Measurements from ENCODE around the gene ANLN.
A peak's percentile ranks its signal among the peaks of the same experiment; 100 is the strongest.
"Not testable (repeated sequence)": the region's sequence is repeated elsewhere in the genome, so short reads cannot be mapped to it uniquely, and the experiment has no call there.

Gene ANLN

DNA sequence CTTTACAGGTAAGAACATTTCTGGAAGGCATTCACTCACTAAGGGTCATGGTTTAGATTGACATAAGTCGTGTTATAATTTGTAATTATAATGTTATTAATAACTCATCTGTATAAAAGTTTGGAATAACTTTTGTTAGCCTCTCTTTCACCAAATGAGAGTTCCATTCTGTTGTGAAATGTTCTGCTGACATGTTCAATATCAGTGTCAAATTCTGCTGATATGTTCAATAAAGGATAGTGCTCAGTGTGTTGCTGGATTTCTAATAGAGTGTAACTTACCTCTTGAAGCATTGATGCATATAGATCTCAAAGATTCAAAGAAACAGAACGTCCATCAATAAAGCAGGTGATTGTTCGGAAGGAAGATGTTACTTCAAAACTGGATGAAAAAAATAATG lies 30.6 kb downstream of the ANLN start:
- DNase-seq: no peak

DNA sequence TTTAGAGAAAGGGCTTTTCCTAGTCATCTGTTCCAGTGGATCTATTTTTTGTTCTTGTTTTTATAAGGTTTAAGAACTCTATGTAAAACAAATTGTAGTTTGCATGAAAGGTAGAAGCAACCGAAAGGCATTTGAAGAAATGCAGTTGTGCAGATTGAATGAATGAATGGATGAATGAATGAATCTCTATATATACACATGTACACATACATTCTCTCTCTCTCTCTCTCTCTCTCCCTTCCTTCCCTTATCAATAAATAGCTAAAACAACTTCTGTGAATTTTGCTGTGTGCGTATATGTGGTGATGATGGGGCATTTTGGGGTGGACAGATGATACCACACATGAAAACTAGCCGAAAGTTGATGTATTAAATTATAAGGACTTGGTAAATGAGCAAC lies 32.4 kb downstream of the ANLN start:
- no peak for DNase-seq

DNA sequence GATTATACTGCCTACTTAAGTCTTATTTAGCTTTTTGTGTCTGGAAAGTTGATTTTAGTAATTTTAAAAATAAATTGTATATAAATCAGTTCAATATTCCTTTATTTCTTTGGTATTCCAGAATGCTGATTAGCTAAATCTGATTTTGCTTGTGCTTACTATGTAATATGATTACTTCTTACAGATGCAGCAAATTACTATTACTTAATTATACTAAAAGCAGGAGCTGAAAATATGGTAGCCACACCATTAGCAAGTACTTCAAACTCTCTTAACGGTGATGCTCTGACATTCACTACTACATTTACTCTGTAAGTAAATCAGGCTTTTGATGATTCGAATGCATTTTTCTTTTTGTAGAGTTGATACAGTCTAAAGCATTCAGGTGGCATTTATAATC lies 34.0 kb downstream of the ANLN start:
- no peak for DNase-seq

DNA sequence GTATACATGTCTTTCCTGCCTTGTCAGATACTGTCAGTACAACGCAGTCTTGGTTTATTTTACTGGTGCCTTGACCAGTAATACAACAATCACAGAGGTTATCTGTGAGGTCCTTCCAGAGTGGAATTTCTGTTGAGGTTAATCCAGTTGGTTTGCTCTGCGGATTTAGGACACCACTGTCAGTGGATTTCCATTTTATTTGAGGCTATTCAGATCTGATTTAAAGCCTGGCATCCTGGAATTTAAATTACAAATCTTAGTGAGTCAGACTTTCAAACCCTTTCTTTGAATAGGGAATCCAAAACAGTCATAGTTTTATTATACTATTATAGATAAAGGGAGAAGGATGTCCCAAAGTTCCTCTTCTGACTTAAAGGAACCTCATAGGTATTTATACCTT lies 40.5 kb downstream of the ANLN start:
- DNase-seq: no peak

DNA sequence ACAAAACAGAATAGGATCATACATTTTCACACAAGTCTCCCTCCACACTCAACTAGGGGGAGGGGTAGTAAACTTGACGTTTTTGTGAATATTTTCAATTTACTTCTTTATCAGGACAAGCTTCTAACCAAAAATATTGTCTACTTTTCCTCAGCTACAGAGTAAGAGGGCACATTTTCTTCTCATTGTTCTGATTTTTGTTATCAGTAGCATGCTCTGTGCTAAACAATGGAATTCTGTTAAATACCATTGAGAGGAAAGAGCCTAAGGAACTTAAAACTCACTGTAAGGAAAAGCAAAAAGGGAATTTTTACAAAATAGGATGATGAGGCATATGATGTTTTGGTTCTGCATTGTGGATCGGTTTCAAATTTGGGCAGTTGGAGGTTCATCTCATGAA lies 41.2 kb downstream of the ANLN start:
- no peak for DNase-seq

DNA sequence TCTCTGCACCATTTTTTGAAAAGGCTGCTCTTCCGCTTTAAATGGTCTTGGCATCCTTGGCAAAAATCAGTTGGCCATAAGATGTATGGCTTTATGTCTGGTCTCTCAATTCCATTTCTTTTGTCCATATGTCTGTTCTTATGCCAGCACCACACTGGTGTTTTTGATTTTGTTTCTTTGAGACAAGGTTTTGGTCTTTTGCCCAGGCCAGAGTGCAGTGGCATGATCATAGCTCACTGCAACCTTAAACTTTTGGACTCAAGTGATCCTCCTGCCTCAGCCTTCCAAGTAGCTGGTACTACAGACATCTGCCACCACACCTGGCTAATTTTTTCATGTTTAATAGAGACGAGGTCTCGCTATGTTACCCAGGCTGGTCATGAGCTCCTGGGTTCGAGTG lies 48.5 kb downstream of the ANLN start:
- no peak for DNase-seq

DNA sequence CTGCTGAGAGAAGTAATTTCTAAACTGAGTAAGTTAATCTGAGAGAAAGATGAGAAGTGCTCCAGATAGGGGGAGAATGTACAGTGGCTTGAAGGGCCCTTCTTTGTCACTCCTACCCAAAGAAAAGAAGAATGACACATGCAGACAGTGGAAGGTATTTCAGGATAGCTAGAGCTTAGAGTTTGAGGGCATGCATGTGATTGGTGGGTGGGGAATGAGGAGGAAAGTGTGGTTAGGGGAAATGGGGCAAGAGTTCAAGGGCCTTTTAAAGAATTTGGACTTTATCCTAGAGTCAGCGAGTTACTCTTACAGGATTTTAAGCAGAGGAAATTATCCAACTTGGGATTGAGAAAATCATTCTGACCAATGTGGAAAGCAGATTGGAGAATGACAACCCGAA lies 50.0 kb downstream of the ANLN start:
- no peak for DNase-seq

DNA sequence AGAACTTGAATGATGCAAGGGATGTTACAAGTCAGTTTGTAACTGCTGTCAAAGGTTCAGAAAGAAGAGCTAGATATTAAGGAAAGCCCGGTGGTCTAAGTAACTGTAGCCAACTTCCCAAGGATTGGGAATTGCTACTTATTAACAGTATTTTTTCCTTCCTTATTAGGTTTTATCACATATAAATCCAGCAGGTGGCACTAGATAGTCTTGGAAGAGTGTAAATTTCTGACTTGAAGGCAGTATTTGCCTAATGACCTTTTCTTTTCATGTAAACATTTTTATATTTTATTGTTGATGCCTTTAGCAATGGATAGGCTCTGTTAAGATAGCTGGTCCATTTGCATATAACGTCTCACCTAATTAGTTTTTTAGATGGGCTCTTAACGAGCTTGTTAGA lies 51.2 kb downstream of the ANLN start:
- peak; percentile 14 for DNase-seq

DNA sequence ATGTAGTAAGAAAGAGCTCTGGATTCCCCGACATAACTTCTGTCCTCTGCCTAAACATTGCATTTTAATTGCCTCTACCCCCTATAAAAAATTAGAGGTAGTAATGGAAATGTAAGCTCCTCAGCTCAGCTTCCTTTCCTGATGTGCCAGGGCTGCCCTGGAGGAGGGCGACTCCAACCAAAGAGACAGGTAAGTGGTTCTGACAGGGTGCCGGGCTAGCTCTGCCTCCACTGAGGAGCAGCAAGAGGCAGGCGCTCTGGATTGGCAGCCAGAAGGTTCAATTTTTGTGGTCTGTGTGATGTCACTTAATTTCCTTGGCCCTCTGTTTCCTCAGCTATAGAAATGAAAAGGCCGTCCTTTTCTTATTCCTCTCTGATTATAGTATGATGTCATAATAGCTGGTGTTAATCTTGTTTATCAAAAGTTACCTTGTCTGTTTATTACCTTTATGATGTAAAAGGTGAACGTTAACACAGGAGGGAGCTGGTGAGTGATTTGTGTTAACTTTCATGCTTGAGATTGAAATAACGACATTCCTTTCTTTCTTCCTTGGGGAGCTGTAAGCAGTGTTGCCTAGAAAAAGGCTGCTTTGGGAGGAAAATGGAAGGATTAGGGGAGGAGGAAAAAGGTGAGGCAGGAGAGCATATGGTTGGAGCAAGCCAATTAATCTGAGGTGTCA lies 51.8 kb downstream of the ANLN start:
- no peak for DNase-seq

DNA sequence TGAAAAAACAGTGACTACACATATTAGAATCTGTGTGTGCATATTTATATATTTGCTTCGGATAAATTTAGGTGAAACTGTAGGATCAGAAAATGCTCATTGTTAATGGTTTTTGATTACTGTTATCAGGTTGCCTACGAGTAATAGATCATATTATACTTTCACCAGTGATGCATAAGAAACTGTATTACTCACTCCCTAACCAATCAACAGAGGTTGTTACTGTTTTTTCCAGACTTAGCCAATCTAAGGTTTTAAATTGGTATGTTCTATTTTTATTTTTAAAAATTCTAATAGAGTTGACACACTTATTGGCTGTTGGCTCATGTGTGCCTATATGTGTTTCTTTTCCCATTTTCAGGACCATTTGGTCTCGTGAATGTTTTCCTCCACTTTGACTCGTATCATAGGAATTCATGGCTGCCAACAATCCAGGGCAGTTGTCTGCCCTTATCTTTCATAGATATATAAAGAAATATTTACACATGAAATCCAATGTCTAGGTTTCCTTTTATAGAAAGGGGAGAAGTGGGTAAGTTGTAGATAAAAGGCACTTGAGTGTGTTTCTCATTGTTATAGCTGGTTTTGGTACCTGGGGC lies 59.2 kb downstream of the ANLN start:
- no peak for DNase-seq

DNA sequence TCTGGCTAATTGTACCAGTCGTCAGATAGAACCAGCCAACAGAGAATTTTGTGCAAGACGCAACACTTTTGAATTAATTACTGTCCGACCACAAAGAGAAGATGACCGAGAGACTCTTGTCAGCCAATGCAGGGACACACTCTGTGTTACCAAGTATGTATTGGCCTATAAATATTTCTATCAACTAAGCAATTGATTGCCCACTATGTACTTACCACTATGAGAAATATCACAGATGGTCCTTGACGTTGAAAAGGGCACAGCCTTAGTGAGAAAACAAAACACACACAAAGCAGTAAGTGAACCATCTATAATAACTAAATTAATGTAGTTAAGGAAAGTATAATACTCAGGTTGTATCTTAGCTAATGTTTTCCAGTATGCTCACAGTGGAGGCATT lies 60.0 kb downstream of the ANLN start:
- no peak for DNase-seq

DNA sequence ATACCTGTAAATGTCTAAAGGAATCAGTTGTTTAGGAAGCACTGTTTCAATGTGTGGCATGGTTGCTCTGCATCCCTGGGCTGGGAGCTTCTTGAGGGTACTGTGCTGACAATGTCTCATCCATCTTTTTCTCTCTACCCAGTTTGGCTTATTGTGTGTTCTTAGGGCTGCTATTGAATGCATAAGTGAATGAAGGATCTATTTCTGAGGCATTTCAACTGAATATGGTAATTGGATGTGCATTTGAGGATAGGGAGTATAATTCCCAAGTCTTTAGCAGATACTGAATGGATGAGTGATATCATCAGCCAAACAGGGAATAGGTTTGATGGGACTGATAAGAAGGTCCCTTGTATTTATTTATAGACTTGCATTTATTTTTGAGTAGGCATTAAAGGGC lies 64.1 kb downstream of the ANLN start:
- no peak for DNase-seq

DNA sequence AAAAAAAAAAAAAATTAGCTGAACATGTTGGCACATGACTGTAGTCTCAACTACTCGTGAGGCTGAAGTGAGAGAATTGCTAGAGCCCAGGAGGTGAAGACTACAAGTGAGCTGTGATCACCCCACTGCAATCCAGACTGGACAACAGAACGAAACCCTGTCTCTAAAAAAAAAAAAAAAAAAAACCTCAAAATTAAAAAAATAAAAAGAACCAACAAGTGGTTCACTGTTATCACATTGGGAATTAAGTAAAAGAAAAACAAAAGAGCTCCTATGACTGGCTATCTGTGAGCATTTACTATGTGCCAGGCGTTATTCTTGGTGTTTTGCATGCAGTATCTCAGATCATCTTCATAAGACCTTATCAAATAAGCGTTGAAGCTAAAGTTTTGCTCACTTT lies 66.0 kb downstream of the ANLN start:
- no peak for DNase-seq

DNA sequence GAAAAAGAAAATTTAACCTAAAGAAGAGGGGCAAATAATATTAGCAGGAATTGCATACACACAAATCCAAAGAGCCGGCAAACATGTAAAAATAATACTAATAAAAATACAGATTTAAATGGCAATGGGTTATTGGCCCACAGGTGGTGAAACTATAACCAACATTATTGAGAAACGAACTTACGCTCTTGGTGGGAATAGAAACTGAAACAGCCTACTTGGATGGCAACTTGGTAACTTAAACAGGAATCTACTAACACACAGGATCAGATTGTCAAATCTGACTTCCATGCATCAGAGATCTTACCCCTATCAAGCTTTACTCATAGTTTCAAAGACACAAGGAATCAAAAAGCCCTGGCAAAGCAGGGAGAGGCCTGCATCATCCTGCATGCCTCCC lies 66.5 kb downstream of the ANLN start:
- no peak for DNase-seq

DNA sequence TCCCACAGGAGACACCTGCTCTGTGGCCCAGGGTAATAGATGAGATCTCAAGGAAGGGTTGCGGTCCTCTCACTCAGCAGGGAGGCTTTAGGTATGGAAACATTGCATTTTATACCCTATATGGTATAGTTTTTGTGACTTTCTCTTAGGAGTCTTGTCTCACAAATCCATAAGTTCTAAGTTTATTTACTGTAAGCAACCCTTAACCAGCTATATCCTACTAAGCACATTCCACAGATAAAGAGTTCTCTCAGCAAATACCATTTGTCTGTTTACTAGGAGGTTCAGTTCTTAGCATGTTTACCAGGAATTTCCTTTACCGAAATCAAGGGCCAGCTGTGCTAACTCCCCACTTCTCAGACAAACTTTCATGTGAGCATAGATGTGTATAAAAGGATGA lies 66.9 kb downstream of the ANLN start:
- DNase-seq: no peak

DNA sequence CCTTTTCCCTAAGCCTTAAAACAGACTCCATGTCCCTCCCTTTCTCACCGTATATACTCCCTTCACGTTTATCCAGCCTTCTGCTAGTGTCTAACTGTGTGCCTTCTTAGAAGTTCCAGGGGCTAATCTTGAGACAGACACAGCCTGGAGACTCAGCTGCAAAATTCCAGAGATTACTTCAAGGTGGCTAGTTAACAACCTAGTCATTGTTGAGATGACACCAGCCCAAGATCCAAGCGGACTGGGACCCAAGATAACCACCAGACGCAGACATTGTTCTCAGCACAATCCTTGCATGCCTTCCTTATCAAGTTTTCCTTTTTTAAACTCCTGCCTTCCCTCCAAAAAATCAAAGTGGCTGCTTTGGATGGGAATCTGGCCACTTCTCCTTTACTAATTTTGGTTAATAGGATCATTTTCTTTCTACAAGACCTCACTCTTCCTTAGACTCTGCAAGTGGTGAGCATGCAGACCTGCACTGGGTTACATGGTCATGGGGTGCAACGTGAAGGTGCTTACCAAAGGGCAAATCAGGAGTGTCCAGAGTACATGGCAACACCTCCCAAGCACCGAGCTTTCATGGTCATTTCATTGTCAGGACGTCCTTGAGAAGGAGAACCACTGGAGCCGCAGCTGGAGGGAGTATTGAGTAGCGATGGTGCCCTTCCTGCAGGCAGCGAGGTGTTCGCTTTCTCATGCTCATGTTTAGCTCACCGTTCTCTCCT lies 69.7 kb downstream of the ANLN start:
- DNase-seq: no peak

DNA sequence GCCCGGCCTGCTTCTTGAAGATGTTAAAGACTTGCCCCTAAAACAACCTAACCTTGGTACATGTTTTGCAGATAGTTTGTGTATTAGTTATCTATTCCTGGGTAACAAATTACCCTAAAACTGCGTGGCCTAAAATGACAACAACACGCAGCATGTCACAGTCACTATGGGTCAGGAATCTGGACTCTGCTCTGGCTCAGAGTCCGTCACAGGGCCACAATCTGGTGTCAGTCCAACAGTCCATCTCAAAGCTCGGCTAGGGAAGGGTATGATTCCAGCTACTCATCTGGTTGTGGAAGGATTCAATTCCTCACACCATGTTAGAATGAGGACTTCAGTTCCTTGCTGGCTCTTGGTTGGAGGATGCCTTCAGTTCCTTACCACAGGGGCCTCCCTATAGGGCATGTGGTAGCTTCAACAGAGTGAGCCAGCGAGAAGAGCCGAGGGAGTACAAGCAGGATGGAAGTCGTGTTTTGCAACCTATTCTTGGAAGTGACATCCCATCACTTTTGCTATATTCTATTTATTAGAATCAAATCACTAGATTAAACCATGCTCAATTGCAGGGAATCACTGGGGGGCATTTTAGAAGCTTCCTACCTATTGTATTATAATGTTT lies 71.3 kb downstream of the ANLN start:
- no peak for DNase-seq

DNA sequence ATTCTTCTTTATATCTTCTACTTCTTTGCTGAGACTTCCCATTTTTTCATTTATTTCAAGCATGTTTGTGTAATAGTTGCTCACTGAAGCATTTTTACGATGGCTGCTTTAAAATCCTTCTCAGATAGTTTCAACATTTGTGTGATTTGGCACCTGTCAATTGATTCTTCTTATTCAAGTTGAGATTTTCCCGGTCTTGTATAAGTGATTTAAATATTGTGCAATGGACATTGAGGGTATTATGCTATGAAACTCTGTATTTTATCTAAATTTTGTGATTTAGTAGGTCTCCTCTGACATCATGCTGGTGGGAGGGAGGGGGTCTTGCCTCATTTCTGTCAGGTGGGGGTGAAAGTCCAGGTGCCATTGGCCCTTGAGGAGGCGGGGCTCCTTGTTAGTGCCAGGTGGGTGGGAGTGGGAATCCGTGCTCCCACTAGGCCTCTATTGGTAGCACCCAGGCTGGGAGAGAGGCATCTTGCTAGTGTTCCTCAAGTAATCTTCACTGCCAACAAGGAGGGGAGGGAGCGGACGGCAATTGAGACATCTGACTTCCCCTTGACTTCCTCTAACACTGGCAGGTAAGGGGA lies 73.0 kb downstream of the ANLN start:
- no peak for DNase-seq

DNA sequence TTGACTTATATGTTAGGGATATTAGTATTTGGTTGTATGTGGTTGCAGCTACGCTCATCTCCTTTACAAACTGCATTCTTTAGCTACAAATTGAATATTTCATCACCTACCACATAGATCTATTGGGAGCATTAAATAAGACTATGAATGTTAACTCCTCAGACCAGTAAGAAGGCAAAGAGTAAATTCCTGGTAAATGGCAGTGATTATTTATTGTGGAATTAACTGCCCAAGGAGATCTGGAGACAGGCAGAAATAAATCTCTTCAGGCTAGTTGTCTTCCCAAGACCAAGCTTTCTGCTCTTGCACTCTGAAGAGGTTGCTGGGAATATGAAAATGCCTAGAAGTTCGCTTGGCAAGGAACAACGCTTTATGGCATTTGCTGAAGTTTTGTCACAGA lies 74.6 kb downstream of the ANLN start:
- DNase-seq: no peak

DNA sequence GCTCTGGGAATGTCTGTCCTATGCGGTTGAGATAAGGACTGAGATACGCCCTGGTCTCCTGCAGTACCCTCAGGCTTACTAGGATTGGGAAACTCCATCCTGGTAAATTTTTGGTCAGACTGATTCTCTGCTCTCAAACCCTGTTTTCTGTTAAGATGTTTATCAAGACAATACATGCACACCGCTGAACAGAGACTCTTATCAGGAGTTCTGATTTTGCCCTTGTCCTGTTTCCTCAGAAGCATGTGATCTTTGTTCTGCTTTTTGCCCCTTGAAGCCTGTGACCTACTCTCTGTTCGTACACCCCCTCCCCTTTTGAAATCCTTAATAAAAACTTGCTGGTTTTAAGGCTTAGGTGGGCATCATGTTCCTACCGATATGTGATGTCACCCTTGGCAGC lies 76.3 kb downstream of the ANLN start:
- not testable (repeated sequence) for DNase-seq

DNA sequence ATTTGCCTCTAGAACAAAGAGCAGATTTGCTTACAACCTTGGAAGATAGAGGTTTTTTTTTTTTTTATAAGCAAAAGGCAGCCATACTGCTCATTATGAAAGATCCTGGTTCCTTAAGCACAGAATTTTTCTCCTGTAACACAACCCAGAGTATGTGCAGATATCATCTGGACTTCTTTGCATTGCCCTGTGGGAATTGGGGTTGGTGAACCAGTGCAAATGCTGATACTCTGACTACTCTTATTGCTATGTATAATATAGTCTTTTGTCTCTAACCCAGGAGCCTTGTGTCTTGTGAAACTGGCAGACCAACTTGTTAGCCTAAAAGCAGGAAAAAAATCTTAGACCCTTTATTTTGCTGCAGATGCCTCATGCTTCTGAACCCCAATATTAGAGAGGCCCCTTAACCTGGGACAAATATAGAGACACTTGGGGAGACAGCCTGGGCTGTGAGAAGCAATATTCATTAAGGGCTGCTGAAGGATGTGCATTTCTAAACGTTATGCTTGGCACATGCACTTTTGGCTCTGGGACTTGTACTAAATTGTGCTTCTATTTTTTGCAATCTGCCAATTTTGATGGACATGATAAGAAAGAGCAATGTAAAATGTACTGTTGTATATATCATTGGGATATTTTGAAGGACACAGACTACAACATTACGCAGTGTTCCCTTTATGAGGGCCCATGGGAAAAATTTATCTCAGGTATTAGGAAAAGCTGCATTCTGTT lies 78.9 kb downstream of the ANLN start:
- no peak for DNase-seq

DNA sequence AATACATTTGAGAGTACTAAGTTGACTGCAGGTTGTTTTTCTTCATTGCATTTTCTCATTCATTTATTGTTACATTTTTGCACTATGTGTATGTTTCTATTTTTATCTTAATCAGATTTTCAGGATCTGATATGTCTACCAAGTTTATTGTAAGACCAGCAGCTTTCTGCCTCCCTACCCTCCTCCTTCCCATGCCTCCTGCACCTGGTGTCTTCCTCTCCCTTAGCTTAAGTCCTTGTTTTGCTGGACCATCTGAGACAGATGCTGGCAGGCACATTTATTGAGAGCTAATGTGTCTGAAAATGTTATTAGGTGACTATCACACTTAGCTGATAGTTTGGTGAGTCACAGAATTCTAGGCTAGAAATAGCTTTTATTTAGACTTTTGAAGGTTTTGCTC lies 79.6 kb downstream of the ANLN start:
- no peak for DNase-seq

DNA sequence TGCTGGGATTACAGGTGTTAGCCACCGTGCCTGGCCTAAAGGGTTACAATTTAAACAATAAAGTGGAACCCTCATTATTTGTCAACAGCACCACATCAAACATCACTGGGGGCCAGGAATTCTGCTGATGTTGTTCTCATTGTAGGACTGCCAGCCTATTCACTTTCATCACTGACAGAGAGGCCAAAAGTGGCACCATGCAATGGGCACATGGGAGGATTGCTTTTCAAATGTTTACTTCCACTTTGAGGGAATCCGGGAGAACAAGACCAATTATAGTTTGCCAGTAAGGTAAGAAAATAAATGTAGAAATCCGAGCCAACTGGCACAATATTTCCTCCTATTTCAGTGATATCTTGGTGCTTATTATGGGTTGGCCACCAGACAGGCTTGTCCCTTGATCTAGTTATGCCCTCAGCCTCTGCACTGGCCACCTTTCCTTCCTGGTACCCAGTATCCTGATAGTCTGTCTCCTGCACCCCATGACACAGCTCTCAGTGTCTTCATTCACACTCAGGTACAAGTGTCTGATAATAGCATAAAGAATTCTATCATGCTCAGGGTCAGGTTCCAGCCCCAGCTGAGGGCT lies 82.6 kb downstream of the ANLN start:
- DNase-seq: no peak

Data from NCI-H345 (cell line).